ENCODE measurements around the gene RNF144A.

Gene RNF144A

DNA sequence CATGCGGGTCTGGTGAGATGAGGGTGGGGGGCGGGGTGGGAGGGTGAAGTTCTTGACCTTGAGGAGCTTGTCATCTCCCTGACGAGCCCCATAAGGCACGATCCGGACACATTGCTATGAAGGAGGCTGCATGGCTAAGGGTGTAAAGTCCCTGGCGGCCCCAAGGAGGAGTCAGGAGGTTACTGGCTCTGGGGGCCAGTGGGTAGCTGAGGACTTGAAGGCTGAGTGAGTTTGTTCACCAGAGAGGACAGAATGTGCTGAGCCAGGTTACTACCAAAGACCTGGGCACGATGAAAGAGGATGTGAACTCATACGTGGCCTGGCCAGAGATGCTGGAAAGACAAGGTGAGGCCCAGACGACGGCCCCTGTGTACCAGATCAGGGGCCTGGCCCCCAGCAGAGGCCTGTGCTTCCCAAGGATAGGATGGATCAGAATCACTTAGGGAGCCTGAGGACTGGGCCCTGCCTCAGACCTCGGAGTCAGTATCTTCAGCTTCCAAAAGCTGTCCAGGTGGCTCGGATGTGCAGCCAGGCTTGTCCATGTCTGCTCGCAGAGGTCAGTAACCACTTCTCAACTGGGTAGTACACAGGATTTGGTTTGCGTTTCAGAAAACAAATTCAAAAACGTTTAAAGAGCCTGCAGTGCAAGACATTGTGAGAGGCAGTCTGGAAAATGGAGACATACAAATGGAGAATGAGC, 110.9 kb downstream of the RNF144A start:
- no peak for DNase-seq

DNA sequence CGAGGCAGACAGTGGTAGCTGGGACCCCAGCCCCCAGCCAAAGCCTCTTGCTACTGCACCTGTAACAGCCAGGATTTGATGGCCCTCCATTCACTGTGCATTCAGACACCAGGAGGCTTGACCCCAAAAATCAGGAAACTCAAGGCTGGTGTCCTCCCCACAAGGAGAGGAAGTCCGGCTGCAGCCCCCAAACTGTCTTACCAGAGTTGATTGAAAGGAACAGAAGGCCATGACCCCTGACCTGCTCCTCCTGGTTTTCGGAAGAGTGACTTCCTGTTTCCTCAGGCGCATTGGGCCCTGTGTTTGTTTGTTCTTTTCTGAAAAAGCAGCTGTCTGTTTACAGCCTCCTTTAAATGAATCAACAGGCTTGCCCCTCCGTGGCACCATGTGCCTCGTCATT, 111.6 kb downstream of the RNF144A start:
- DNase-seq: no peak

DNA sequence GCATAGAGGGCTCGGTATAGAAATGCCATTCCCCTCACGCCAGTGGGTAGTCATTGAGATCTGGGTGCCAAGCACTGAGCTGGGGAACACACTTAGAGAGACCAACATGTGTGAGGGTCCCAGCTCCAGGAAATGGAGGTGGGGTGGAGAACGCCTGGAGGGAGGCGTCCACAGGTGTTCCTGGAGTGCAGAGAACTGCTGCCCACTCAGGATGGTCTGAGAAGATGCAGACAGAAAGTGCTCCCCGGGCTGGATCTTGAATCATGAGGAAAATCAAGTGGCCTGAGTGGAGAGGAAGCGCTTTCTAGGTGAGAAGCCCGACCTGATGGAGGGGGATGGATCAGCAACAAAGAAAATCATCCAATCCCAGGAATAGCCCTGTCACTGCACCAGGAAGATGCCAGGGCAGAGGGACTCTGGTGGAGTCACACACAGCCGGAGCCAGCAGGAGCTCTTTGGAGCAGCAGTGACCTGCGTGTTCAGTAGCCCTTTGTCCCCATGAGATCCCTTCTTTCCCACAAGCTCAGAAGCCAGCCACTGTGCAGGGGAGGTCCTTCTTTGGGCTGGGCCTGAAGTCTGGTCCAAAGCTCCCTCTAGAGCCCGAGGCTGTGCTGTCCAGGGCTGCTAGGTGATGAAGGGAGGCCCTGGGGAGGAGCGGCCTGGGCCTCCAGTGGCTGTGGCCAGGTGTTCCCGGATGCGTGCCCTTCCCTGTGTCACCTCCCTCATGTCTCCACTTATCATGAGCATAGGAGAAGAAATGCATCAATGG, 112.3 kb downstream of the RNF144A start:
- DNase-seq: no peak

DNA sequence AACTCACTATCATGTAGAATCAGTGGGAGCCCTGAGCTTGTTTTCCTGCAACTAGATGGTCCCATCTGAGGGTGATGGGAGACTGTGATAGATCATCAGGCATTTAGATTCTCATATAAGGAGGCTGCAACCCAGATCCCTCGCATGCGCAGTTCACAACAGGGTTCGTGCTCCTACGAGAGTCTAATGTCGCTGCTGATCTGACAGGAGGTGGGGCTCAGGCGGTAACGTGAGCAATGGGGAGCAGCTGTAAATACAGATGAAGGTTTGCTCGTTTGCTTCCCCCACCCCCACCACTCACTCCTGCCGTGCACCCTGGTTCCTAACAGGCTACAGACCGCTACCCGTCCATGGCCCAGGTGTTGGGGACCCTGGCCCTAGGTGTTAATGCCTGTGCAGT, 113.6 kb downstream of the RNF144A start:
- no peak for DNase-seq

DNA sequence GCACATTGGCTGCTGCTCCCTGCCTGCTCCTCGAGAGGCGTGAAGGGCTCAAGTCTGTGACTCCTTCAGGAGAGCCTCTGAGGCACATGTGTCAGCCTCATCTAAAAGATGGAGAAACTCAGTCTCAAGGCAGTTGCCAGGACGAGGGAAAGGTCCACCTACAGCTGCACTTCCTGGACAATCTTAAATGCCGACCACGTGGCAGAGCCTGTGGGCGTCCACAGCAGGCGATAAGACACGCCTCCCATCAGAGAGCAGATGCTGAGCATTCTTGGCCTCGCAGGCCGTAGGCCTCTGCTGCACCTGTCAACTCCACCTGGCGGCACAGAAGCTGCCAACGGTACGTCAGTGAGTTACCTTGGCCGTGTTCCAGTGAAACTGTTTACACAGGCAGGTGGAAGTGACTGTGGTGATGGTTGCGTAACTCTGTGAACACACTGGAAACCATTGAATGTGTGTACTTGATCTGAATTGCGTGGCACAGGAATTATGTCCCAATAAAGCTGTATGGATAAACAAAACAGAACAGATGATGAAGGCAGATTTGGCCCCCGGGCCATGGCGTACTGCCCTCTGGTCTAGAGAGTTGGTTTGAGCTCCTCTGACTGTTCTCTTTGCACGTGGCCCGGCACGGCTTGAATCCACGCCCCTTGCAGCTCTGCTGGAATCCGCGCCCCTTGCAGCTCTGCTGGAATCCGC, 114.5 kb downstream of the RNF144A start:
- DNase-seq: peak; percentile 36

DNA sequence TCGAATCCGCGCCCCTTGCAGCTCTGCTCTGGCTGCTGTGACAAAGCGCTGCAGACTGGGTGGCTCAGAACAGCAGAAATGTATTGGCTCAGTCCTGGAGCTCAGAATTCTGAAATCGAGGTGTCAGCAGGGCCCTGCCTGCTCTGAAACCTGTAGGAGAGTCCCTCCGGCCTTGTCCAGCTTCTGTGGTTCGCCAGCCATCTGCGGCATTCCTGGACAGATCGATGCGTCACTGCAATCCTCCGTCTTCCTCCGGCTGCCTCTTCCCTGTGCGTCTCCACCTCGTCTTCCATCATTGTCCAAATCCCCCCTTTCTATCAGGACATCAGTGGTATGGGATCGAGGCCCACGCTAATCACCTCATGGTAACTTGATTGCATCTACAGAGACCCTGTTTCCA, 115.2 kb downstream of the RNF144A start:
- no peak for DNase-seq

DNA sequence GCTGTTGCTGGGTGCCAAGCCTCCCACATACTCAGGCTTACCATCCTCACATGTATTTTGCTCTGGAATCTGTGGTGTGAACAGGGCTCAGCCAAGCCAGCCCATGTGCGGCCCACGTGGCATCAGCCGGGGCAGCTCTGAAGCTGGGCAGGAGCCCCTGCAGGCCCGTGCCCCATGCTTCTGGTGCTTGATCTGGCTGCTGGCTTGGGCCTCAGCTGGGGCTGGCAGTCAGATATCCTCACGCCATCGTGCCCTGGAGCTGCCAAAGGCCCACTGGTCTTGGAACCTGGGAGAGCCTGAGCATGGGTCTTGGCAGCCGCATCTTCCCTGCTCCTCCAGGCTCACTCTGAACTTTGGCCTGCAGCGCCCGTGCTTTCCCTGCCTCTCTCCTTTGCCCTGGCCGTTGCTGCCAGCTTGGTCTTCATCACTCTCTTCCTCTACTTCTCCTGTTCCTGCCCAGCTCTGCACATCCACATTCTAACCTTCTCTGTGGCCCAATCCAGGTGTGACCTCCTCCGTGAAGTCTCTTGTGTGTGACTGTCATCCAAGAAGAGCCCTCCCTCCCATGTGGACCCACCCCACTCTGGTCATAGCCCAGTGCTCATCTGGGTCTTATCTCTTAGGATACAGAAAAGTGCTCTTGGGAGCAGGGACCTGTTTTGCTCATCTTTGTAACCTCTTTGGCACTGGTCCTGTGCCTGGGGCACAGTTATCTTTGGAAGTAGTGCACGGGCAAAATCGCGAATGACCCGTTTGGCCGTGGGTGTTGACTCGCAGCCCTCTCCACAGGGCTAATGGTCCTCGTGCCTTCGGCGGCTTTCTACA, 116.1 kb downstream of the RNF144A start:
- peak; percentile 55 for DNase-seq

DNA sequence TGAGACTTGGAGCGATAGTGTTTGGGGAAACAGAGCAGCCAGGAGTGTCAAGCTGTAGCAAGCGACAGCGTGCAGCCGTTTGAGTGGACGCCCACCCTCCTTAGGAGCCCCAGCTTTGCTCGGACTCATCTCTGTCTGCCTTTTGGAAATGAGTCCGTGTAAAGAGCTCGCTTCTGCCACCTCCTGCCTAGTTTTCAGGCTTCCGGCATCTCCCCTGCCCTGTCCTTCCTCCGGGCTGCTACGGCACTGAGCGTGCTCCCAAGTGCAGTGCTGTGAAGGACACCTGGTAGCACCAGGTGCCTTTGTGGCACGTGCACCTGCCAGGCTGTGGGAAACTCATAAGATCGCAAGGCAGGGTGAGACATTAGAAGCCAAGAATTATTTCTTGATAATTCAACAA, 117.1 kb downstream of the RNF144A start:
- no peak for DNase-seq

DNA sequence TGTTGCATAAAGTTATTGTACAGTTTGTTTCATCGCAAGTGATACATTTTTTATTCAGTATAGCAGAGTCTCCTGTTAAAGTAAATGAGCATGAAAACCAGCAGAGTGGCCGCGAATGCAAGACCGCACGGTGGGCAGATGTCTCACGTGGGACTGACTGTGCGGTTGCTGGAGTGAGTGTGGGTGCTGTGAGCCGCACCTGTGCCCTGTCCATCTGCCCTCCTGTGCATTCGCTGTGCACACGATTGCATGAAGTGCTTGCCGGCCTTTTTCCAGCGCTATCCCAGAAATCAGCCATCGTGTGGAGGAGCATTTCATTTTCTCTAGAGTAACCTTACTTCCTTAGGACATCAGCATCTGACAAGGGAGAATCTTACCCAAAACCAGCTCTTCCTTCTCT, 118.7 kb downstream of the RNF144A start:
- DNase-seq: no peak

DNA sequence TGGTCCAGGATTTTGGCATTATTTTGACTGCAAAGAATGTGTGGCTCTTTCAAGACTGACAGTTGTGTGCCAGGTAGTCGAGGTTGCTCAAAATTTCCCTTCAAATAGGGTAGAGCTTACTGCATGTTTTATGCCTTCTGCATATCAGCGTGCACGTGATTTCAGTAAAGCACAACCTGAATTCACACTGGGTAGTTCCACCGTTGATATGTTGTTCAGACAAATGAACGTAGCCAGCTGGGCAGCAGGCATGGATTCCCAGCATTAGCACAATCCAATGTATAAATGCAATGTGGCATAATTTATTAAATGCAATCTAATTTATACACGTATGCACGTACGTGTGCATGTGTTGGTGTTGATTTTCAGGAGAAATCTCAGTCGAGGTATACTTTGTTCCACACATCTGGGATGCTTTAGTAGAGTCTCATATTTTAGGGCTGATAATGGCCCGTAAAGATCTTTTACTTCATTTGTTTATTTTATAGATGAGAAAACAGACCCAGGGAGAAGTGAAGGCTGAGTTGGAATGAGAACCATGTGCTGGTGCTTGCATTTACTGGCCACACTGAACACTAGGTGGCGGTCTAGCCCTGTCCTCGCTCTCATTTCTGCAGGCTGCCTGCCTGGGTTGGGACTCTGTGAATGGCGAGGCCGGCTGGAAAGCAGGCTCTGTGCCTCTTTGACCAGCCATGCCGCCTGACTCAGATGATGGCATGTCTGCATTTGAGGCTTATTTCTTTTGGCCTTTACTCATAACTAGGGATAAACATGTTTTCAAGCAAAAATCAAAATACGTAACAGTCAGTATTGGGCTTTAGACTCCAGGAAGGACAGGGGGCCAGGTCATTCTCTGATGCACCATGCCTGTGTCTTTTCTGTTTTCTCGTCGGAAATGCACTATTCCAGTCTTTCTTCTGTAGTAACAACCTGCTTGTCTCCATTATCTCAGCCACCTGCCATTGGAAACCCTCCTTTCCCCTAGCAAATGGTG, 120.4 kb downstream of the RNF144A start:
- peak; percentile 83 for DNase-seq

DNA sequence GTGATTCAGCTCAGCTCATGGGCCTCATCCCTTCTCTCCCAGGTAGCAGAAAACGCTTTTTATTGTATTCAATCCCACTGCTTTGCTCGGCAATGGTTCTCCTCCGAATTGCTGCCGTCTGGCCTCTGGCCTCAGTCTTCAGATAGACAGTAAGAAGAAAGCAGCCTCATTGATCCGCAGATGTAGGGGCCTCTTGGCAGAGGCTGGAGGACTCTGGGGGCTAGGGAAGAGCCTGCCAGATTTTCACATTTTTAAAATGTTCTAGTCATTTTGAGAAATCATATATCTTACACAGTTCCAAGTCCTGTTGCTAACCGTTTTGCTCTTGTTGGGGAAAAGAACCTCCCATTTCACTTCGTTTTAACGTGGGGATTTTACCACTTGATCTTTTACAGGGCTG, 123.3 kb downstream of the RNF144A start:
- DNase-seq: no peak

DNA sequence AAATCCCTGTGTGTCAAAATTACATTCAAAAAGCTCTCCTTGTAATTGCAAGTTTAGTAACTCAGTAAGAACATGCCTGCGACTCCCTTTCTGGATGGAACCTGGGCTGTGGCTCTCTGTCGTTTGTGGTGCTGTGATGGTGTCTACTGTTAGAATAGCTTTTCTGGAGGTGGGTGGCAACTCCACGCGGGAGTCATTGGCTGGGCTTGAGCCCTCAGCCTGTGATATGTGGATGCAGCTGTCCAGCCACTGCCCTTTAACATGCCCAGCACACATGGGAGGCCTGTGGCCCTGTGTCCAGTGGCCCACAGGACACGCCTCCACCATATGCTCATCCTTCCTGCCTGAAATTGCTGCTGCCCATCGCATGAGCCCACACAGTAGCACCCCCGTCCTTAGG, 124.2 kb downstream of the RNF144A start:
- DNase-seq: no peak

DNA sequence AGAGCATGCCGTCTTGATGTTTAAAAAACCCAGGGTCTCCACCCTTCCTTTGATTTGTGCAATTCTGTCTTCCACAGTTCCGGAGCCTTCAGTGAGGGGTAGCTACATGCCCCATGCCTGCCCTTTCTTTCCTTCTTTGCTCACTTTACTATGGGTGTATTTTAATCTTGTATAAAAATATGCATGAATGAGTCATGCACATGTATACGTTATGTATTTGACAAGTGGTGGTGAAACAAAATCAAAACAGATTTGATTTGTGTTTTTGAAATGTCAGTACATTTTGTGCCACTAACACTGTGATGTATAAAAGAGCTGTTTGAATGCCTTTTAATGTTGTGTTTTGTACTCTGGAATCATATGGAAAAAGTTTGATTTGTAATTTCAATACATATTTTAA, 126.5 kb downstream of the RNF144A start:
- DNase-seq: no peak

DNA sequence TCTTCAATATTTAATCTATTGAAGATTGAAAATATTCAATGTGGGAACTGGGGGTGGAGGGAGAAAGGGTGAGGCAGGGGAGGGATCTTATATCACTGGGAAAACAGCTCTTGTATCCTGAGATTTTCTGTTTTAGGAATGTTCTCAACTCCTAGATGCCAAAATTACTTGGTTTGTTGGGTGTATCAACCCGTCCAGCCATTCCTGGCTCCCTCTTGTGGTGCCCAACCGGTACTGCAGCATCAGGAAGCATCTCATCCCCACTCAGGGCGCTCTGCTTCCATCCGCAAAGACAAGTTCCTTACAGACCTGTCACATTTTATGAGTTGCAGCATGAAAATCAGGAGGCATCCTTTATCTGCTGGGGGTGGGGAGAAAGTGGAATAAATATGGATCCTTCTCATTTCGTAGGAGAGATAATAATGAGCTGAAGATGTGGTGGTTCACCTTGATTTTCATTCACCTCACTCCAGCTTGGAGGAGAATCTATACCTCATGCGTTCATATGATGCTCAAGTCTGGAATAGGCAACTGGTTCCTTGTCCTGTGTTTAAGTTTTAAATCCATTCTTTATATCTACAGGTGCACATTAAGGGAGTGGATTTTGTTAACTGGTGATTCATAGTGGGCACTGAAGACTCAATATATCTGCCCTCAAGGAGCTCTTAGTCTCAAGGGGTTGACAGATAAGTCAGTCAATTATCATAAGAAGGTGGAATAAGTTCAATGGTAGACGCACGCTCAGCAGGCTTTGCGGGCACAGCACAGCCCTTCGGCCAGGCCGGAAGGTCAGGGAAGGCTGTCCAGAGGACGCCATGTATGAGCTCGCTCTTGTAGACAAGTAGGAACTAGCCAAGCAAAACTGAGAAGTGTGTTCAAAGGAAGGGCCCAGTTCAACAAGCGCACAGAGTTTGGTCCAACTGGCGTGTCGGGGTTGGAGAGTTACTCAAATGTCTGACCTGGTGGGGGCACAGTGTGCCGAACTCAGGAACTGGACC, 127.3 kb downstream of the RNF144A start:
- peak; percentile 80 for DNase-seq

DNA sequence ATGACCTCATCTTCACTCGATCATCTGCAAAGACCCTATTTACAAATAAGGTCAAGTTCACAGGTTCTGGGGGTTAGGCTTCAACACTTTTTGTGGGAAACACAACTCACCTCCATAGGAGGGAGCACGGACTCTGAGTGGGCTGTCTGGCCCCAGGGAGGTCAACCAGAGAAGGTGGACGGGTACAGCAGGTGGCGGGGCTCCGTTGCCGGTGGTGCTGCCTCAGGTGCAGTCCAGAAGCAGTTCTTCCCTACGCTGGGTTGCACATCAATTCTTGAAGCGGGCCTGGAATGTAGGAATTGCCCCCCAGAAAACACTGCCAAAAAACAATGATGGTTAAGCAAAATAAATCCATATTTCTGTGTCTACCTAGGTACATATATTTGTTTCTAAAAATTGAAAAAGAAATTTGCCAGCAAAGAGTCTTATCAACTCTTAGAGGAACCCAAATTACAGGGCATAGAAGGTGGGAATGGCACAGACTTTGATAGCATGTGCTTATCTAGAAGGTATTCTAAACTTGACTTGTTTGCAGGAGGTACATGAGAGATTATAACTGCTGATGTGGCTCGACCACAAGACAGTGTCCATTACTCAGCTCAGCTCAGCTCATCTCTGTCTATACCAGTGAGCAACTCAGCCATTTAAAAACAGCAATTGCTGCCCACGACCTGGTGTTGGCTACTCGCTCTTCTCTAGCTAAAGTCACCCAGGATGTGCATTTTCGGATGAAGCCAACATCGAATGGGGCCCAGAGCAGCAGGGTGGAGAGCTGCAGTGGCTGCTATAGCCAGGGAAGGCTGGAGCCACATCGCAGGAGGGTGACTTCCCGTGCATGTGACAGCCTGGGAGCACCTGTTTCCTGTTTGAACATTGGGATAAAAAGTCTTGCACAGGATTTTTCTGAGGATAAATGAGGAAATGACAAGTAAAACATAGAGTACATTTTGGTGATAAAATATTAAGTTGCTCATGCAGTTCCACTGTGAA, 128.7 kb downstream of the RNF144A start:
- DNase-seq: peak; percentile 77

DNA sequence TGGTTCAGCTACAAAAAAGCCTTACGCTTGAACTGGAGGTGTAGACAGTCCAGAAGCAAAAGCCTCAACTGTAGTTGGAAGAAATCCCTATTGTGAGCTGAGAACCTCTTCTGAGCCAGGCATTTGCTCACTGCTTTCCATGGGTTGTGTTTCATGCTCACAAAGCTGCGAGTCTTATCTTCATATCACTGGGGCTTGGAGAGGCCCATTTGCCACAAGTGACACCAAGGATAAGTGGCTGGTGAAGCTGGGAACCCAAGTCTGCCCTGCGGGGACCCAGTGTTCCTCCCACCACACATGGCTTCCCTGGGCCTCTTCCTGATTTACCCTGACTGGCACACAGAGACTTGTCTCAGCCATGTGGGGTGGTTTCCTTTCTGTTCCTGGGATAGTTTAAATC, 130.4 kb downstream of the RNF144A start:
- DNase-seq: peak; percentile 51

DNA sequence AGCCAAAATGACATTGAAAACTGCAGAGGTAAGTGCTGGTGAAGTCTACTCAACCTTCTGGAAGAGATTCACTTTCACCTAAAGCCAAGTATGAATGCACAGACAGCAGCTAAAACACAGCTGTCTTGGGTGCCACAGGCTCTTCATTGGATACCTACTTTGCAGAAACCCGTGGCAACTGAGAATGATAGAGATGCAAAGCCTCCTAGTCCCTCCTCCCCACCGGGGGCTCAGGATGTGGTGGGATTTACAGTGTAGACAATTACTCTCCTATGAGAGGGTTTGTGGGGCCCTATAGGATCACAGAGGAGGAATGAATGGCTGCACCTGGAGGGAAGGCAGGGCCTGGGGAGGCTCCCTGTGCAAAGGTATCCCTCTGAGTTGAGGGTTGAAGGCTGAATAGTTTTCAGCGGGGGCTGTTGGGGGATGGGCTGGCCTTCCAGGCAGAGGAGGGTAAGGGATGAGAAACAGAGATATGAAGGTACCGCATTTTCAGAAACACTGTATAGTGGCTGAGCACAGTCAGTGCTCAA, 131.6 kb downstream of the RNF144A start:
- DNase-seq: no peak

DNA sequence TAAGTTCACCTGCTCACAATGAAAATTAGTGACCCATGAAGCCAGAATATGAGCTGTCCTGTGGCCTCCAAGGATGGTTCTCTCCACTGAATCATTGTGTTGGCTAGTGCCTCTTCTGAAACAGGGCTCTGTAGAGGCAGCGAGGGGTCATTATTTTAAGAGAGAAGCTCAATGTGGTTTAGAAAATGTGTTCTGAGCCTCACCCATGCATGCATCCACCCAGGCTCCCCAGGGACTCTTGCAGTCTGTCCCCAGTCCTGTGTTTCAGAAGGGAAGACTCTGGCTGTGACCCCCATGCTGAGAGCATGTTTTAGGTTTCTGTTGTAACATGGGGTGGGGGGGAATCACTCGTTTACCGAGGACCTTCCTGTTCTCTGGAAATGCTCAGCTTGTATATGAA, 135.2 kb downstream of the RNF144A start:
- no peak for DNase-seq

Data from hematopoietic multipotent progenitor cell treated with erythropoietin and hydrocortisone succinate and interleukin-3 and kit ligand, for 6 days (in vitro differentiated cells).